GM13977 (cell line): ENCODE data around the gene C2CD5.

Source experiments
- DNase-seq: peaks from one replicate; pipeline ENCODE4 v3.0.0; 2012; ENCODE audit warnings: low spot score
- in situ Hi-C: fragments of 300-500 bp; cut with MboI; formaldehyde crosslinking; loops from one replicate; pipeline ENCODE4 v1.12.0; 2022; ENCODE audit warnings: low sequenced_read_pairs, low pct_unique_long_range_greater_than_20kb, mixed read lengths, inconsistent platforms; ENCODE audit not compliant: unreplicated experiment
- TF ChIP-seq, protein P1 (sequence below): IDR thresholded peaks from 2 replicates; pipeline ENCODE4 v1.5.1; 2012; ENCODE audit warnings: mild to moderate bottlenecking, control low read depth; ENCODE audit not compliant: insufficient read depth; ENCODE audit errors: extremely low read depth, missing control alignments

The C2CD5 gene

DNA sequence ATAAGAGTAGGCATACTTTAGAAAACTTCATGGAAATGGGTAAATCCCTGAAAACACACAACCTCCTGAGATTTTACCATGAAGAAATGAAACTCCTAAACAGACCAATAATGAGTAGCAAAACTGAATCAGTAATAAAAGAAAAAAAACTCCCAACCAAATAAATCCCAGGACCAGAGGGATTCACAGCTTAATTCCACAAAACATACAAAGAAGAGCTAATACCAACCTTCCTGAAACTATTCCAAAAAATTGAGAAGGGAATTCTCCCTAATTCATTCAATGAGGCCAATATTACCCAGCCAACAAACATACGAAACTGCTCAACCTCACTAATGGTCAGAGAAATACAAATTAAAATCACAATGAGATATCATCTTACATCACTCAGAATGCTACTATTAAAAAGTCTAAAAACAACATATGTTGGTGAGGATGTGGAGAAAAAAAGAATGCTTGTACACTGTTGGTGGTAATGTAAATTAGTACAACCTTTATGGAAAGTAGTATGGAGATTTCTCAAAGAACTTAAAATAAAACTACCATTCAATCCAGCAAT is 112.6 kb downstream of the C2CD5 start:
- TF ChIP-seq, protein P1, sequence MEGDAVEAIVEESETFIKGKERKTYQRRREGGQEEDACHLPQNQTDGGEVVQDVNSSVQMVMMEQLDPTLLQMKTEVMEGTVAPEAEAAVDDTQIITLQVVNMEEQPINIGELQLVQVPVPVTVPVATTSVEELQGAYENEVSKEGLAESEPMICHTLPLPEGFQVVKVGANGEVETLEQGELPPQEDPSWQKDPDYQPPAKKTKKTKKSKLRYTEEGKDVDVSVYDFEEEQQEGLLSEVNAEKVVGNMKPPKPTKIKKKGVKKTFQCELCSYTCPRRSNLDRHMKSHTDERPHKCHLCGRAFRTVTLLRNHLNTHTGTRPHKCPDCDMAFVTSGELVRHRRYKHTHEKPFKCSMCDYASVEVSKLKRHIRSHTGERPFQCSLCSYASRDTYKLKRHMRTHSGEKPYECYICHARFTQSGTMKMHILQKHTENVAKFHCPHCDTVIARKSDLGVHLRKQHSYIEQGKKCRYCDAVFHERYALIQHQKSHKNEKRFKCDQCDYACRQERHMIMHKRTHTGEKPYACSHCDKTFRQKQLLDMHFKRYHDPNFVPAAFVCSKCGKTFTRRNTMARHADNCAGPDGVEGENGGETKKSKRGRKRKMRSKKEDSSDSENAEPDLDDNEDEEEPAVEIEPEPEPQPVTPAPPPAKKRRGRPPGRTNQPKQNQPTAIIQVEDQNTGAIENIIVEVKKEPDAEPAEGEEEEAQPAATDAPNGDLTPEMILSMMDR = no peak
- DNase-seq = no peak
- in situ Hi-C loops = loop anchor here (25.0 kb wide), 1 partner anchor 744 kb away; no protein-coding TSS in a partner anchor

DNA sequence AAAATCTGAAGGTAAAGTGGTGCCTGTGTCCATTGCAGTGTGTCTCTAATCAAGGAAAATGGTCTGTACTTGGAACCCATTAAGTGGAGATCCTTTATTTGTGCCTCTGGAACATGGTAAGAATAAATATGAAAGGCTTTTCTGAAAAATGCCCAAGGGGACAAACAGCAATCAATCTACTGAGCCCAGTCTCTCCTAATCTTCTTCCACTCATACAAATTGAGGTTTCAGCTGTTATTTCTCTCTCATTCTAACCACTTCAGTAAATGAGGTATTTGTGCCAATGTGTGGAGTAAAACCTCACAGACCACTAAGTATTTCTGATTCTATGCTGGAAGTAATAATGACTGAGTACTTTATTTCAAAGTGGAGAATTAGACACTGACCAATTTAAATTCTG is 127.5 kb downstream of the C2CD5 start:
- in situ Hi-C loops = no loop called here
- no peak for DNase-seq
- TF ChIP-seq, protein P1 = no peak

DNA sequence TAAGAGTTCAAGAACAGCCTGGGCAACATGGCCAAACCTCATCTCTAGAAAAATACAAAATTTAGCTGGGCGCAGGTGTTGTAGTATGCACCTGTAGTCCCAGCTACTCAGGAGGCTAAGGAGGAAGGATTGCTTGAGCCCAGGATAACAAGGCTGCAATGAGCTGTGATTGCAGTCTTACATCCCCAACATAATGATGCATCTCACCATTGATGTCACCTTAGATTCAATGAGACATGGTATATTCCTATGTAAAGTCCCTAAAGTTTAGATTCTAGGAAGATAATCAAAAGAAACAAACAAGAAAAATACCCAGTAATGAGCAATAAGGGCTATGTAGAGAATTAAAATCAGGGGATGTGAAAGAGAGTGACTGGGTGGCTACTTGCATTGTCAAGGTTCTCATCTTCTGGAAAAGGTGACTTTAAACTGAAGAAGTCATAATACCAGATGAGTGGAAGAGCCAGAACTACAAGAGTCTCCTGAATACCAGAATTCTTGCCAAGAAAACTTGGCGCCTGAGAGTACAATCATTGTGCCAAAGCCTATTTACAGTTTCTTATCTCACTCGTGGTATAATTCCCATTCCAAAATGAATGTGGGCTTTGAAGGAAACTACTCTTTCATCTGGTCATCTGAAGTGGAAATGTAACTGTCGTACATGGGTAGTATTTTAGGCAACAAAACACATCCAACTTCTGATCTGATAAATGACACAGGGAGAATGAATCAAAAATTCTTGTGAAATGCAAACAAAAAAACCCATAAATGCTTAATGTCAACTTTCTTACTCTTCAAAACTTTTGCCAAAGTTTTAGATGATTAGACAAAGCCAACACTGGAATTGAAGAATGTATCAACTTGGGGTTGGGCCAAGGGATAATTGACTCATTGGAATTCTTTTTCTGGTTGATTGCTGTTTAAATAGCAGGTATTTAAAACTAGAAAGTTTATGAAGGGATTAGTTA is 128.7 kb downstream of the C2CD5 start:
- TF ChIP-seq, protein P1 = no peak
- DNase-seq = no peak
- in situ Hi-C loops = no loop called here

DNA sequence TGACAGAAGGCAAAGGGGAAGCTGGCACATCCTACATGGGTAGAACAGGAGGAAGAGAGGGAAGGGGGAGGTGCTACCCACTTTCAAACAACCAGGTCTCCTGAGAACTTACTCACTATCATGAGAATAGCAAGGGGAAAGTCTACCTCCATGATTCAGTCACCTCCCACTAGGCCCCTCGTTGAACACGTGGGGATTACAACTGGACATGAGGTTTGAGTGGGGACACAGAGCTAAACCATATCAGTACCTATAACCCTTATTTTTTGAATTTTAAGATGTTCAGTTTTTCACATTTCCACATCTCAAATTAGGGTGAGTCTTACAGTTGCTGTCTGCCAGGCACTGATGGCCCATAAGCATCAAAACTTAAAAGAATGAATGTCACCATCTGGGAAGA is 129.6 kb downstream of the C2CD5 start:
- no peak for DNase-seq
- TF ChIP-seq, protein P1 = no peak
- in situ Hi-C loops = no loop called here

DNA sequence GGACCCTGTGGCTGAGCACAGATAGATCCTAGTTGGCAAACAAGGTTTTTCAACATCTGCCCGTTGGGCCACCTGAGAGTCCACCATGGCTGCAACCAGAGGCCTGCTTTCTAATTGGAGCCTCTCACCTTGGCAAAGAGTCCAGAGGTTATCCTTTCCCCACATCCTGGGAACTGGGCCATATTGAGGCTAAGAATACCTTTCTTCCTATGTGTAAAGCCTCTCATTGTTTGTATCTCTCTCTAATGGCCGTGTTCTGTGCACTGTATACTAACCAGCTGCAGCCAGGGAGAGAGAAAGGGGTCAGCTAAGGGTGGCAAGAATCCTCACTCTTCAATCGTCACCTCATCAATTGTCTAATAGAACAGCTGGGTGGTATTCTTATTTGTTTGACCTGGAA is 130.8 kb downstream of the C2CD5 start:
- DNase-seq = no peak
- TF ChIP-seq, protein P1 = no peak
- in situ Hi-C loops = no loop called here

DNA sequence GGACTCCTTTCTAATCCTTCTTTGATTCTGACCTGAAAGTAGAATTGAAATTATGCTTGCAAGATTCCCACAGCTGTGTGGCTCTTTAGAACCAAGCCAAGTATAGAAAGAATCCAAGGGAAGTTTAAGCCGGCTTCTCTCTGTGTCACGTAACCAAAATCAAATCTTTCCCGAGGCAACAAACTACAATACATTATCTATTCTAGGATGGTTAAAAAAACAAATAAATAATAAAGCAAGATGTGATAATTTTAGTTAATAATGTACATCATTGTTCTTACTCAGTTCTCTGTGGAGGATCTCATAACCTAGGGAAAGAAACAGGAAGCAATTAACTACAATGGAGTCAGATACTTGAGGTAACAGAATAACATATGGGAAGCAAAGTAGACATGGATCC is 131.8 kb downstream of the C2CD5 start:
- in situ Hi-C loops = no loop called here
- no peak for DNase-seq
- TF ChIP-seq, protein P1 = no peak
